ENCODE data around the gene HCRTR2.

DNA sequence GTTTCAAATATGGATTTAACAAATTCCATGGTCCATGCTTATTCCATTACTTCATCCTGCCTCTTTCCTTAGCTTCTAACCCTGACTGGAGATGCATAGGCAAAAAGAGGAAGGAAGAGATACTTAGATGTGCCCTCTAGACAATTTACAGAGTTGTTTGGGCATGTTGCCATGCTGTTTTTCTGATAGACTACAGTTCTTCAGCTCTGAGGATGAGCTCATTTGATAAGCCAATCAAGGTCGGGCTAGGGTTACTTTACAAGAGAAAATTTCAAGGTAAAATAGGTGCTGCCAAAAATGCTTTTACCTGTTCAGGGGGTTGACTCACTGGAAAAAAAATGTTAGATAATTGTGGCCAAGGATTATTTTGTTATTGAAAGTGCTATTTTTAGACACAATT is 5.9 kb downstream of the HCRTR2 start:
- TF ChIP-seq, protein P1, sequence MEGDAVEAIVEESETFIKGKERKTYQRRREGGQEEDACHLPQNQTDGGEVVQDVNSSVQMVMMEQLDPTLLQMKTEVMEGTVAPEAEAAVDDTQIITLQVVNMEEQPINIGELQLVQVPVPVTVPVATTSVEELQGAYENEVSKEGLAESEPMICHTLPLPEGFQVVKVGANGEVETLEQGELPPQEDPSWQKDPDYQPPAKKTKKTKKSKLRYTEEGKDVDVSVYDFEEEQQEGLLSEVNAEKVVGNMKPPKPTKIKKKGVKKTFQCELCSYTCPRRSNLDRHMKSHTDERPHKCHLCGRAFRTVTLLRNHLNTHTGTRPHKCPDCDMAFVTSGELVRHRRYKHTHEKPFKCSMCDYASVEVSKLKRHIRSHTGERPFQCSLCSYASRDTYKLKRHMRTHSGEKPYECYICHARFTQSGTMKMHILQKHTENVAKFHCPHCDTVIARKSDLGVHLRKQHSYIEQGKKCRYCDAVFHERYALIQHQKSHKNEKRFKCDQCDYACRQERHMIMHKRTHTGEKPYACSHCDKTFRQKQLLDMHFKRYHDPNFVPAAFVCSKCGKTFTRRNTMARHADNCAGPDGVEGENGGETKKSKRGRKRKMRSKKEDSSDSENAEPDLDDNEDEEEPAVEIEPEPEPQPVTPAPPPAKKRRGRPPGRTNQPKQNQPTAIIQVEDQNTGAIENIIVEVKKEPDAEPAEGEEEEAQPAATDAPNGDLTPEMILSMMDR (IDR thresholded peaks at IDR 0.05; ENCODE audit: low read depth, low read length, poor library complexity, severe bottlenecking) = no peak
- TF ChIP-seq EZH2phosphoT487 (IDR thresholded peaks at IDR 0.05; ENCODE audit: borderline replicate concordance, low read length) = no peak
